ENCODE data around the gene CDH5. TPM values are rescaled to one million over a fixed set of nuclear protein-coding genes. Genes with fewer than 3 reads are reported as not detected.

Gene CDH5
- total RNA-seq, 1 experiment from 2014 or later, result not detected

DNA sequence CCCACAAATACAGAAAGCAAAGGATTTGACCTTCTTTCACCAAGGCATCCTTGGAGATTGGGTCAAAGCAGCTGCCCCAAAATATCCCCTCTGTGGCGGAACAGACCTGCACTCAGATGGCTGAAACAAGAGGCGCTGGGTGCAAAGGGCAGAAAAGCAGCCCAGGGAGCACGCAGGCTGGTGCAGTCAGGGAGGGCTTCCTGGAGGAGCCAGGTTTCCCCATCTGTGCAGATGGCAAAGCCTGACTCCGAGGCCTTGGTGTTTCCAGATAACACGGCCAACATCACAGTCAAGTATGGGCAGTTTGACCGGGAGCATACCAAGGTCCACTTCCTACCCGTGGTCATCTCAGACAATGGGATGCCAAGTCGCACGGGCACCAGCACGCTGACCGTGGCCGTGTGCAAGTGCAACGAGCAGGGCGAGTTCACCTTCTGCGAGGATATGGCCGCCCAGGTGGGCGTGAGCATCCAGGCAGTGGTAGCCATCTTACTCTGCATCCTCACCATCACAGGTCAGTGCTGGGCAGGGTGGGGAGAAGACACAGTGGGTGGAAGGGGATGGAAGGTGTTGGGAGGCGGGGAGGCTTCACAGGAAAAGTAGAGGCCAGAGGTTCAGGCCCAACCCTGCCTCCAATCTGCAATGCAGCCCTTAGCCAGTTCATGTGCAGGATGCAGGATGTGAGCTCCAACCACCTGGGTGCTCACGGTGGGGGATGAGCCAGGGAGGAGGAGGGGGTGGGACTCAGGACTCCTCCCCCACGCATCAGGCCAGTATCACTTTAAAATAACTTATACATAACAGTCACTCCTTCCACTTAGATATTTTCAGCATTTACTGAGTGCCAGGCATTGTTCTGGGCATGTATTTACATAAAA, 34.3 kb downstream of the CDH5 start:
- H3K4me1 ChIP-seq (replicated peaks), result no peaks in the 10 kb centered on the region
- no peak overlapping the region for H3K4me3 ChIP-seq
- peak in 1 of 2 experiments; percentile 35 for DNase-seq (ENCODE audit: low read depth in 1 of 2, low spot score in 2 of 2)
- H3K9me3 ChIP-seq (replicated peaks), result no peaks in the 10 kb centered on the region
- H3K27ac ChIP-seq, result no peak overlapping the region
- no peaks in the 10 kb centered on the region for H3K36me3 ChIP-seq
- no peaks in the 10 kb centered on the region; the same call in 1 of the 2 replicates for H3K27me3 ChIP-seq (replicated peaks)

DNA sequence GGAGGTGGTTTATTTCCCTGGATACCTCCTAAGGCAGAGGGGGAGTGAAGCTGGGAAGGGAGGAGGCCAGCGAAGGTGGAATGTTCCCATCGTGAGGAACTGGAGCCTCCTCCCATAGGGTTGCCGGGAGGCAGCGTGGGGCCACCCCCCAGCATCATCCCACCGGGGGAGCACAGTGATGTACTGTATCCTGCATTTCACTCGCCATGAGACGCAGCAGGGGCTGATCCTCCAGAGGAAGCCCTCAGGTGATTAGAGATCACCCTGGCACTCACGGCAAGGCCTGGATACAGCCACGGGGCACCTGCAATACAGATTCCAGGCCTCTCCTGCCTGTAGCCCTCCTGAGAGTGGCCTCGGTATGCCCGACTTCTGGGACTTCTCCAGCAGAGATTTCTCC, 35.1 kb downstream of the CDH5 start:
- peaks cover 4% of the 10 kb centered on the region for H3K4me1 ChIP-seq (replicated peaks)
- peak in 1 of 2 experiments; percentile 32 for DNase-seq (ENCODE audit: low read depth in 1 of 2, low spot score in 2 of 2)
- H3K9me3 ChIP-seq (replicated peaks), result no peaks in the 10 kb centered on the region
- H3K36me3 ChIP-seq, result no peaks in the 10 kb centered on the region
- H3K27me3 ChIP-seq (replicated peaks), result no peaks in the 10 kb centered on the region; the same call in 1 of the 2 replicates
- H3K27ac ChIP-seq, result no peak overlapping the region
- H3K4me3 ChIP-seq, result no peak overlapping the region

DNA sequence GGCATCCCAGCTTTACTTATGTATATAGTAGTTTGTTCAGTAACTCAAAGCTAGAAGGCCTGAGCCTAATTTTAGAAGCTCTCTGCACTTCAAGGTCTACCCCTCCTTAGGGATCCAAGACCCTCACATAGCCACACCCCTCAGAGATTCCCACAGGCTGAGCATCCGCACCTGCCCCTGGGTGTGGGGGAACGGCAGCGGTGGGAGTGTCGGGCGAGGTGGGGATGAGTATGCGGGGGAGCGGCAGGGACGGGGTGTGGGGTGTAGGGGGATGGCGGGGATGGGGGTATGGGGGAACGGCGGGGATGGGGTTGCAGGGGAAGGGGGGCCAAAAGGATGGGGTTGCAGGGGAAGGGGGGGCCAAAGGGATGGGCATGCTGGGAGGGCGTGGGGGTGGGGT, 35.7 kb downstream of the CDH5 start:
- H3K36me3 ChIP-seq, result no peaks in the 10 kb centered on the region
- no peak overlapping the region for H3K27ac ChIP-seq
- peaks cover 9% of the 10 kb centered on the region for H3K4me1 ChIP-seq (replicated peaks)
- H3K9me3 ChIP-seq (replicated peaks), result no peaks in the 10 kb centered on the region
- DNase-seq (ENCODE audit: low read depth in 1 of 2, low spot score in 2 of 2), result peak in 1 of 2 experiments; percentile 35
- H3K27me3 ChIP-seq (replicated peaks), result no peaks in the 10 kb centered on the region; the same call in 1 of the 2 replicates
- H3K4me3 ChIP-seq, result no peak overlapping the region

DNA sequence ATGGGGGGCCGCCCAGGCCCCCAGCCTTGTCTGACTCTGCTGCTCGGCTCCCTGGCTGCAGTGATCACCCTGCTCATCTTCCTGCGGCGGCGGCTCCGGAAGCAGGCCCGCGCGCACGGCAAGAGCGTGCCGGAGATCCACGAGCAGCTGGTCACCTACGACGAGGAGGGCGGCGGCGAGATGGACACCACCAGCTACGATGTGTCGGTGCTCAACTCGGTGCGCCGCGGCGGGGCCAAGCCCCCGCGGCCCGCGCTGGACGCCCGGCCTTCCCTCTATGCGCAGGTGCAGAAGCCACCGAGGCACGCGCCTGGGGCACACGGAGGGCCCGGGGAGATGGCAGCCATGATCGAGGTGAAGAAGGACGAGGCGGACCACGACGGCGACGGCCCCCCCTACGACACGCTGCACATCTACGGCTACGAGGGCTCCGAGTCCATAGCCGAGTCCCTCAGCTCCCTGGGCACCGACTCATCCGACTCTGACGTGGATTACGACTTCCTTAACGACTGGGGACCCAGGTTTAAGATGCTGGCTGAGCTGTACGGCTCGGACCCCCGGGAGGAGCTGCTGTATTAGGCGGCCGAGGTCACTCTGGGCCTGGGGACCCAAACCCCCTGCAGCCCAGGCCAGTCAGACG, 36.2 kb downstream of the CDH5 start:
- peaks cover 11% of the 10 kb centered on the region for H3K4me1 ChIP-seq (replicated peaks)
- no peaks in the 10 kb centered on the region for H3K9me3 ChIP-seq (replicated peaks)
- H3K4me3 ChIP-seq, result no peak overlapping the region
- DNase-seq (ENCODE audit: low read depth in 1 of 2, low spot score in 2 of 2), result peak in 1 of 2 experiments; percentile 41
- H3K36me3 ChIP-seq, result no peaks in the 10 kb centered on the region
- no peaks in the 10 kb centered on the region for H3K27me3 ChIP-seq (replicated peaks)
- H3K27ac ChIP-seq, result no peak overlapping the region

DNA sequence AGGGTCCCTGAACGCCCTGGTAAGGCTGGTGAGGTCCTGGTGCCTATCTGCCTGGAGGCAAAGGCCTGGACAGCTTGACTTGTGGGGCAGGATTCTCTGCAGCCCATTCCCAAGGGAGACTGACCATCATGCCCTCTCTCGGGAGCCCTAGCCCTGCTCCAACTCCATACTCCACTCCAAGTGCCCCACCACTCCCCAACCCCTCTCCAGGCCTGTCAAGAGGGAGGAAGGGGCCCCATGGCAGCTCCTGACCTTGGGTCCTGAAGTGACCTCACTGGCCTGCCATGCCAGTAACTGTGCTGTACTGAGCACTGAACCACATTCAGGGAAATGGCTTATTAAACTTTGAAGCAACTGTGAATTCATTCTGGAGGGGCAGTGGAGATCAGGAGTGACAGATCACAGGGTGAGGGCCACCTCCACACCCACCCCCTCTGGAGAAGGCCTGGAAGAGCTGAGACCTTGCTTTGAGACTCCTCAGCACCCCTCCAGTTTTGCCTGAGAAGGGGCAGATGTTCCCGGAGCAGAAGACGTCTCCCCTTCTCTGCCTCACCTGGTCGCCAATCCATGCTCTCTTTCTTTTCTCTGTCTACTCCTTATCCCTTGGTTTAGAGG, 37.1 kb downstream of the CDH5 start:
- peak in 1 of 2 experiments; percentile 33 for DNase-seq (ENCODE audit: low read depth in 1 of 2, low spot score in 2 of 2)

DNA sequence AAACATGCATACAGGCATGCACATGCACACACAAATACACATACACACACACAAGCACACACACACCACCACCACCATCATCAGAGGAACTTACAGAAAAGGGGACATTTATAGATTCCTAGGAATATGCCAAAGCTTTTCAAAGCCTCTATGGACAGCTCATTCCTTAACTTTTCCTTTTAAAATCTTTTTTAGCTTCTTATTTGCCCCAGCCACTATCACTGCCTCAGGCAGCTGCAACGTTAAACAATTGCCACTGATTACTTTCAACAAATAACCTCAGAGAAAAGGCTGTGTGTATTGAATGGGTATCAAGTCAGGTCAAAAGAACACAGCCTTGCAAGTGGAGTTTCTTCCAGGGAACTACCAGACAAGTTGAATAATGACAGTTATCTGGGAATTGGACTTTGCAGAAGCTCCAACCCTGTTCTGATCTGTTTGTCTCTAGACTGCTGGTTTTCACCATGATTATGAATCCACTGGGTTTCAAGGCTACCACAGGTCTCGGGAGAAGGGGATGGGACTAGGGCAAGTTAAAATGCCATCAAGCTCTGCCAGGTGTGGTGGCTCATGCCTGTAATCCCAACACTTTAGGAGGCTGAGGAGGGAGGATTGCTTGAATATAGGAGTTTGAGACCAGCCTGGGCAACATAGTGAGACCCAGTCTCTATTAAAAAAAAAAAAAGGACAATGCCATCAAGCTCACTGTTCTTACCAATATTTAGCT, 38.7 kb downstream of the CDH5 start:
- H3K36me3 ChIP-seq, result no peaks in the 10 kb centered on the region
- H3K9me3 ChIP-seq (replicated peaks), result no peaks in the 10 kb centered on the region
- peak in 1 of 2 experiments; percentile 10 for DNase-seq (ENCODE audit: low read depth in 1 of 2, low spot score in 2 of 2)
- no peak overlapping the region for H3K27ac ChIP-seq
- no peak overlapping the region for H3K4me3 ChIP-seq
- H3K4me1 ChIP-seq (replicated peaks), result peaks cover 28% of the 10 kb centered on the region
- H3K27me3 ChIP-seq (replicated peaks), result no peaks in the 10 kb centered on the region

More for the DNA sequence above, 37.1 kb downstream of the CDH5 start:
- H3K9me3 ChIP-seq (replicated peaks), result no peaks in the 10 kb centered on the region
- no peaks in the 10 kb centered on the region for H3K36me3 ChIP-seq
- H3K4me1 ChIP-seq (replicated peaks), result peaks cover 18% of the 10 kb centered on the region
- no peaks in the 10 kb centered on the region for H3K27me3 ChIP-seq (replicated peaks)
- H3K27ac ChIP-seq, result no peak overlapping the region
- no peak overlapping the region for H3K4me3 ChIP-seq

DNA sequence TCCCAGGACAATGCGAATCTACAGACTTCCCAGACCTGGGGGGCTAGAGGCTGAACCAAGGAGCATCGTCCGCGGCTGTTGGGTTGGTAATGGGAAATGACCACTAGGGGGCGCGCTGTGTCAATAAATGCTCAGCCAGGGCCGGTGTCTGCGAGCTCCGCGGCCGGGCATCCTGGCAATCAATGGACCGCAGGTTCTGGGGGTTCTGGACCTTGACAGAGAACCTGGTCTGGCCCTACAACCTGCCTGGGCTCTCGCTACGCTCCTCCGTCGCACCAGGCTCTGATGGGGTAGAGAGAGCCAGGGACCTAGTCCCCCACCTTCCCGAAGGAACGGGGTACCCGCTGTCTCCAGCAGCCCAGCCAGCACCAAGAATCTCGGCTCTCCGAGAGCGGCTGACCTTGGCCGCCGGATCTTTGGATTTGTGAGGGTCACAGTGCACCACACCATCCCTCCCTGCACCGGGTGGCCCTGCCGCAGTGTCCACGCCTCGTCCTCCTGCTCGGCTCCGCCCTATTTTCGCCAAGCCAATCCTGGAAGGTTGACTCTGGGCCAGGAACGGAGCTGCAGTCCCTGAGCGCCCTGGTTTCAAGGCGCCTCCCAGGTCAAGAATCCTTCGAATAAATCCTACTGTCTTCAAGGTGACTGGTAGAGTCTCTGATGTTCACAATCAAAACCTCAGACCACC, 40.2 kb downstream of the CDH5 start:
- H3K27ac ChIP-seq, result no peak overlapping the region
- H3K4me1 ChIP-seq (replicated peaks), result peaks cover 28% of the 10 kb centered on the region
- peak; percentile 76 to 82 for DNase-seq (ENCODE audit: low read depth in 1 of 2, low spot score in 2 of 2)
- H3K4me3 ChIP-seq, result peak overlapping the region; percentile 40
- H3K27me3 ChIP-seq (replicated peaks), result no peaks in the 10 kb centered on the region
- H3K36me3 ChIP-seq, result no peaks in the 10 kb centered on the region
- no peaks in the 10 kb centered on the region for H3K9me3 ChIP-seq (replicated peaks)

DNA sequence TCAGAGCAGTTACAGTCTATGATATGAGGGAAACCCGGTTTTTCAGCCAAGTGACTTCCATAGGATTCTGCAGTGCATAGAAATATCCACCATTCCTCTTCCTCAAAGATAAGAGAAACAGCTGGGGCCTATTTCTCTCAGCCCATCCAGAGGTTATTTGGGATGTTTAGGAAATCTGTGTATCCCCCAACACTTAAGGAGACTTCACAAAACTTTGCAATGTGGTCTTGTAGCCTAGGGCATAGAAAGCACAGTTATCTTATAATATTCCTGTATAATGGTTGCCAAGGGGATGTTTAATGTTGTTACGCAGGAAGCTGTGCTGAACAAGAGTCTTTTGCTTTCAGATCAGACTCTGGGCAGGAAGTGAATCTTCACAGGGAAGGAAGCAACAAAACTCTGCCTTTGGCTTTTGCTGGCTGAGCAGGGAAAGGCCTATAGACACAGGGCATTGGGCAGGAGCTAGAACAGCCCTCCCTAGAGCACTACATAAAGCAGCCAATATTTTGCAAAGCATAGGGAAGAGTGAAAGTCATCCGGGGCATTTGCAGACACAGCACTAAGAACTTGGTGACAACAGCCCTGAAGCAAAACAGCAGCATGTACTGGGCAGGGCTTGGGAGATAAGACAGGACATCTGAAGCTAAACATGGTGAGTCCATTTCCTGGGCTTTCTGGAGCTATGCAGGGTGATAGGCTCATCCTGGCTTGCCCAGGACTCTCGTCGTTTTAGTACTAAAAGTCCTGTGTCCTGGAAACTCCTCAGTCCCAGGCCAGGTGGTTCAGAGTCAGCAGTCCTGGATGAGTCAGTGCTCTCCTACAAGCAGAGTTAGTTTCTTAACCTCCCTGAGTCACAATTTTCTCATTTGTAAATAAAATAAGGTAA, 41.9 kb downstream of the CDH5 start:
- Histone ChIP-seq H3K4me3 (peak overlapping the region; percentile 13; the same call in 1 of the 2 replicates), H3K36me3 (no peaks in the 10 kb centered on the region), H3K27me3 (replicated peaks) (no peaks in the 10 kb centered on the region), H3K9me3 (replicated peaks) (no peaks in the 10 kb centered on the region), H3K4me1 (replicated peaks) (peaks cover 28% of the 10 kb centered on the region), H3K27ac (peak overlapping the region; percentile 19)
- DNase-seq (ENCODE audit: low read depth in 1 of 2, low spot score in 2 of 2), result peak; percentile 46 to 53

DNA sequence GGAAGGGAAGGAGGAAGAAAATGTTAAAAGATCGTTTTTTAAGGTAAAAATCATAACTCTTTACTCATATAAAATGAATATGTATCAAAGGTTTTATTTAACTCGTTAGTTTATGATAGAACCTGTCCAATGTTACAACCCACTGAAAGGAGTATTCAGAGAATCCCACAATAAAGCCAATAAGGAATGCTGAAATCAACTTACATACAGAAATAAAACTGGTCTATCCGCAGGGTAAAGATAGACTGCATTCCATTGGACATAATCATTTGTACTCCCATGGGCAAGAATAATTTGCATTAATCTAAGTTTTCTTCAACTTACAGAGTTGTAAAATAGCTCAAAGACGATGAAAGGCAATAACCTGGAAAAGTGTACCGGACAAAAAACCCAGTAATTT, 42.7 kb downstream of the CDH5 start:
- Histone ChIP-seq H3K27ac (peak overlapping the region; percentile 19), H3K9me3 (replicated peaks) (no peaks in the 10 kb centered on the region; the same call in 1 of the 2 replicates), H3K4me3 (no peak overlapping the region), H3K27me3 (replicated peaks) (no peaks in the 10 kb centered on the region), H3K4me1 (replicated peaks) (peaks cover 28% of the 10 kb centered on the region), H3K36me3 (no peaks in the 10 kb centered on the region)
- peak in 1 of 2 experiments; percentile 26 for DNase-seq (ENCODE audit: low read depth in 1 of 2, low spot score in 2 of 2)

DNA sequence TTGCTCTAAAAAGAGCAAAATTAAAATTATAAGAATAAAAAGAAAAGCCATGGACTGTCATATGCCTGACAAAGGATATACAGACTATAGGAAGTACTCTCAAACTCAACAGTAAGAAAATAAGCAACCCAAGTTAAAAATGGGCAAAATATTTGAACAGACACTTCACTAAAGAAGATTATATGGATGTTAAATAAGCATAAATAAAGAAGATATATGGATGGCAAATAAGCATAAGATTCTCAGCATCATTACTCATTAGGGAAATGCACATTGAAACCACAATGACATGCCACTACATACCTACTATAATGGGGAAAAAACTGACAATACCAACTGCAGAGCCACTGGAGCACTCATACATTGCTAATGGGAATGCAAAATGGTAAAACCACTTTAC, 45.7 kb downstream of the CDH5 start:
- Histone ChIP-seq H3K9me3 (replicated peaks) (no peaks in the 10 kb centered on the region; the same call in 1 of the 2 replicates), H3K36me3 (no peaks in the 10 kb centered on the region), H3K27me3 (replicated peaks) (no peaks in the 10 kb centered on the region), H3K4me3 (no peak overlapping the region), H3K4me1 (replicated peaks) (peaks cover 19% of the 10 kb centered on the region), H3K27ac (no peak overlapping the region)
- DNase-seq (ENCODE audit: low read depth in 1 of 2, low spot score in 2 of 2), result no peak

DNA sequence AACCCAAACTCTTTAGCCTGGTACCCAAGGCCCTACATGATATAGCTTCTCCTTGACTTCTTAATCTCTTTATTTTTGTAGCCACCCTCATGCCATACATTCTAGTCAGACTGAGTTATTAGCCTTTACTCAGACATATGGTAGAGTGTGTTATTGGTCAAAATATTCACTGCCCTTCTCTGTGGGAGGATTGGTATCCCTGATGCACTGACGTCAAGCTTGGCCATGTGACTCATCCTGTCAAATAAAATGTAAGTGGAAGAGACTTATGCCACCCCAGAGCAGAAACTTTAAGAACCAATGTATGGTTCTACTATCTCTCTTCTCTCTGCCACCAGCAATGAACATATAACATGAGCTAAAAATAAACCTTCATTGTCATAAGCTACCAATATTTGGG, 48.4 kb downstream of the CDH5 start:
- no peaks in the 10 kb centered on the region for H3K4me1 ChIP-seq (replicated peaks)
- DNase-seq (ENCODE audit: low read depth in 1 of 2, low spot score in 2 of 2), result peak in 1 of 2 experiments; percentile 1
- no peak overlapping the region for H3K4me3 ChIP-seq
- H3K27me3 ChIP-seq (replicated peaks), result no peaks in the 10 kb centered on the region
- no peak overlapping the region for H3K27ac ChIP-seq
- H3K9me3 ChIP-seq (replicated peaks), result no peaks in the 10 kb centered on the region; the same call in 1 of the 2 replicates
- no peaks in the 10 kb centered on the region for H3K36me3 ChIP-seq

DNA sequence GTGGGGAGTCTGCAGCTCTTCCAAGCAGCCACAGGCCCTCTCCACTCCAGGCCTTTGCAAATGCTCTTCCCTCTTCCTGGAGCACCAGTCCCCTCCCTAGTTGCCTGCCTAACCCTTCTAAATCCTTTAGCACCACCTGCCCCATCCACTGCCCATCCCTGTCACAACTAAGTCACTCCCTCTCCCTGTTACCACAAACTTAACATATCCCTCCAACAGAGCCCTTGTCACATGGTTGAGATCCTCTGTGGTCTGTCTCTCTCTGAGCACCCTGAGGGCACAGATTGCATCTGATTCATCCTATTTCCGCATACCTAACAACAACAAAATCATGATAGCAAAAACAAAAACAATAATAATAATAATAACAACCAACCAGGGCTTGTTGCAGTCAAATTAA, 49.6 kb downstream of the CDH5 start:
- peak in 1 of 2 experiments; percentile 20 for DNase-seq (ENCODE audit: low read depth in 1 of 2, low spot score in 2 of 2)
- H3K36me3 ChIP-seq, result no peaks in the 10 kb centered on the region
- H3K4me1 ChIP-seq (replicated peaks), result no peaks in the 10 kb centered on the region

More for the DNA sequence above, 49.6 kb downstream of the CDH5 start:
- Histone ChIP-seq H3K27ac (no peak overlapping the region), H3K9me3 (replicated peaks) (no peaks in the 10 kb centered on the region; the same call in 1 of the 2 replicates), H3K4me3 (no peak overlapping the region), H3K27me3 (replicated peaks) (peaks cover 4% of the 10 kb centered on the region; the same call in 1 of the 2 replicates)

Measured in SJSA1 (cell line).